ENCODE measurements around the gene ZAP70.

GRCh38 chr2:97675430-97676113 is 37.8 kb upstream of the ZAP70 start:
- TF ChIP-seq EZH2 (IDR thresholded peaks at IDR 0.05; ENCODE audit: insufficient read depth, poor library complexity, severe bottlenecking) (no peak), EZH2phosphoT487 (IDR thresholded peaks at IDR 0.05; ENCODE audit: insufficient read depth, low read depth) (no peak)

All from GM23248 (cell line).